ENCODE measurements around the gene DYNC2I2.
"Not testable (repeated sequence)": the region's sequence is repeated elsewhere in the genome, so short reads cannot be mapped to it uniquely, and the experiment has no call there.

Gene DYNC2I2

GRCh38 chr9:128611600-128612394 is 44.9 kb downstream of the DYNC2I2 start:
- peak; percentile 34 for DNase-seq

DNA sequence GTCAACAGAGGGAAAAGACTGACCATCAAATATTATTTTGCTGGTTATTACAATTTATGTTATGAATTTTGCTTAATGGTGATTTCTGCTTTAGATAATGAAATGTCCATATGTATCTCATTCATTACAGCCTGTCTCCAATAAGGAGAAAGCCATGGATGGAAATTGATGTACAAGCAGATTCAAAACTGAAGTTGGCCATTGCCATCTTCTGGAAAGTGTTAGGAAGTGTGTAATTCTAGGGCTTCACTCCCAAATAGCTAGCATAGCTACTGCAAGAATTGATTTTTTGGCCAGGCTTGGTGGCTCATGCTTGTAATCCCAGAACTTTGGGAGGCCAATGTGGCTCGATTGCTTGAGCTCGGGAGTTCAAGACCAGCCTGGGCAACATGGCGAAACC is 45.8 kb downstream of the DYNC2I2 start:
- no peak for DNase-seq

GRCh38 chr9:128607642-128608350 is 48.9 kb downstream of the DYNC2I2 start:
- DNase-seq = no peak

DNA sequence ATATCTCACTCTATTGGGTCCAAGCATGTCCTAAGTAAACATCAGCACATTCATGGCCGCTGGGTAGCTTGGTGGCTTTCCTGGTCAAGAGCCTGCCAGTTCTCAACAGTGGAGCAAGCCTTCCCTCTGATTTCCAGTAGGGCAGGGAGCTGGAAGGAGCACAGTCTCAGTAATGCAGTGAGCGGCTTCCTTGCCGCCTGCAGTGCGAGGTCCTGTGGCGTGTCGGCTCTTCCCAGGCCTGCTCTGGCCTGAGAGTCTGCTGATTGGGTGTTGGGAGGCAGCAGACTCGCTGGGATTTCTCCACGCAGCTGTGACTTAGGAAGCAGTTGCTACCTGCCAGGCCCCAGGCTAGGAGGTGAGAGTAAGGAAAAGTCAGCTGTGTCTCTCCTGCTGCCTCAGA is 53.0 kb downstream of the DYNC2I2 start:
- no peak for DNase-seq

GRCh38 chr9:128600099-128600498 is 56.5 kb downstream of the DYNC2I2 start:
- DNase-seq = no peak

- DNase-seq = no peak
Measured at GRCh38 chr9:128595471-128595870, 61.2 kb downstream of the DYNC2I2 start.

DNA sequence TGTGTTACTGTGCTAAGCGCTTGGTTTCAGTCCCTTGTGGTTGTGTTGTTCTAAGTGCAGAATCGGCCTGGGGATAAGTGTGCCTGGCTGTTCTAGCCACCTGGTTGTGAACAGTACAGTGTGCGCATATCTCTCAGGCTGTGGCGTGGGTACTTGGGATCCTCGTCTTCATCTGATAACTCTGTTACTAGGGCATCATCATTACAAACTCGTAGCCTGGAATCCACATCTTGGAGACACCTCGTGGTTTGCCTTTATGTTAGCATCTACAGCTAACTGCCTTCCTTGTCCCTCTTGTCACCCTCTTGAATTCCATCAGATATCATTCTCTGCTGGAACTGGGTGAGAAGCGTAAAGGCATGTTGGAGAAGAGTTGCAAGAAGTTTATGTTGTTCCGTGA is 62.8 kb downstream of the DYNC2I2 start:
- no peak for DNase-seq

DNA sequence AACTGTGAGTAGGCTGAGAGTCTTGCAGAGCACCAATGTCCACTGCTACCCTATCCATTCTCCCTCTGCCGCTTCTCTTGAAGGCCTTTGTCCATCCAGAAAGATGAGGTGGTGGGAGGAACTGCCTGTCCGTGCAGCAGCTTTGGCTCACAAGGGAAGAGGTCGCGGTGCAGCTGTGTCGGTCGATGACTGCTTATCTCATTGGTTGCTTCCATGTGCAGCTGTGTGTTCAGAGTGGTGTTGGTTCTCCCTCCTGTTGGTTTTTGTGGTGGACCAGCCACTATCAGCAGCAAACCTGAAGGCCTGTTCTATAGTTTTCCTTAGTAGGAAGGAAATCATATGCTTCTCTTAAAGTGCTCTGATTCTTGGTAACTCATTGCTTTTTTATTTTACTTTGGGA is 63.6 kb downstream of the DYNC2I2 start:
- no peak for DNase-seq

- no peak for DNase-seq
Measured at GRCh38 chr9:128588581-128589233, 67.9 kb downstream of the DYNC2I2 start.

GRCh38 chr9:128587453-128587852 is 69.2 kb downstream of the DYNC2I2 start:
- DNase-seq = no peak

GRCh38 chr9:128586934-128587333 is 69.7 kb downstream of the DYNC2I2 start:
- DNase-seq = not testable (repeated sequence)

- DNase-seq = not testable (repeated sequence)
Measured at GRCh38 chr9:128585155-128585554, 71.5 kb downstream of the DYNC2I2 start.
